Testis (tissue), 2 donors: ENCODE results near the gene HECA.

Source experiments
- POLR2A ChIP-seq: fragments of 450-650 bp; IDR thresholded peaks from one replicate; pipeline ENCODE4 v1.6.1; 2017; ENCODE audit warnings: antibody characterized with exemption, mild to moderate bottlenecking, moderate library complexity
- TF ChIP-seq, protein P1 (sequence below), 3 experiments: fragments of 450-650 bp in 2 of 3; fragments of 200-600 bp in 1 of 3; sonication (generic) in 1 of 3; IDR thresholded peaks; one replicate each; pipeline ENCODE4 v1.5.1; 2016 to 2019; ENCODE audit warnings: antibody characterized with exemption in 3 of 3, mild to moderate bottlenecking in 2 of 3, moderate library complexity in 1 of 3

DNA sequence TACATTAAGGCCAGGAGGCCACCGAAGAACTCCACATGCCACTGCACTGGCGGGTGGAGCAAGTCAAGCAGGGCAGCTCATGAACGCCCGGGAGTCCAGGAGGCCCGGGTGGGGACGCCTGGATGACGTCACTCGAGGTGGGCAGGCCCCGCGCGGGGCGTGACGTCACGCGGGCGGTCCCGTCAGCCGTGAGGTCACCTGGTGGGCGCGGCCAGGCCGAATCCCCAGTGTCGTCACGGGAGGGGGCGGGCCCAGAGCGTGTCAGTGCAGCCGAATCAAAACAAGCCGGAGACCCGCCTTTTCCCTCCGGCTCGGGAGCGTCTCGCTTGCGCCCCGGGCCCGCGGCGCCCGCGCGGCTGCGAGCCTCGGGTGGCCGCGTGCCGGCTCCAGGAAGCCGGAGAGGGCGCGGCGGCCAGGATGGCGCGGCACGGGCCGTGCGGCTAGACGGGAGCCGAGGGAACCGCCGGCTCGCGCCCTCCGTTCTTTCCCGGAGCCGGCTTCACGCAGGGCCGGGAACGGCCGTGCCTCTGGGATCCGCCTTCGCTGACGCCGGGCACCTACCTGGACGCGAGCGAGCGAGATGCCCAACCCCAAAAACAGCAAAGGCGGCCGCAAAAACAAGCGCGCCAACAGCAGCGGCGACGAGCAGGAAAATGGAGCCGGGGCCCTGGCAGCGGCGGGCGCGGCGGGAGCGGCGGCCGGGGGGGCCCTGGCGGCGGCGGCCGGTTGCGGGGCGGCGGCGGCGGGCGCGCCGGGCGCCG is at the start of gene HECA:
- peak; percentile 86 for TF ChIP-seq POLR2A
- TF ChIP-seq, protein P1, sequence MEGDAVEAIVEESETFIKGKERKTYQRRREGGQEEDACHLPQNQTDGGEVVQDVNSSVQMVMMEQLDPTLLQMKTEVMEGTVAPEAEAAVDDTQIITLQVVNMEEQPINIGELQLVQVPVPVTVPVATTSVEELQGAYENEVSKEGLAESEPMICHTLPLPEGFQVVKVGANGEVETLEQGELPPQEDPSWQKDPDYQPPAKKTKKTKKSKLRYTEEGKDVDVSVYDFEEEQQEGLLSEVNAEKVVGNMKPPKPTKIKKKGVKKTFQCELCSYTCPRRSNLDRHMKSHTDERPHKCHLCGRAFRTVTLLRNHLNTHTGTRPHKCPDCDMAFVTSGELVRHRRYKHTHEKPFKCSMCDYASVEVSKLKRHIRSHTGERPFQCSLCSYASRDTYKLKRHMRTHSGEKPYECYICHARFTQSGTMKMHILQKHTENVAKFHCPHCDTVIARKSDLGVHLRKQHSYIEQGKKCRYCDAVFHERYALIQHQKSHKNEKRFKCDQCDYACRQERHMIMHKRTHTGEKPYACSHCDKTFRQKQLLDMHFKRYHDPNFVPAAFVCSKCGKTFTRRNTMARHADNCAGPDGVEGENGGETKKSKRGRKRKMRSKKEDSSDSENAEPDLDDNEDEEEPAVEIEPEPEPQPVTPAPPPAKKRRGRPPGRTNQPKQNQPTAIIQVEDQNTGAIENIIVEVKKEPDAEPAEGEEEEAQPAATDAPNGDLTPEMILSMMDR (IDR thresholded peaks at IDR 0.05), result no peak
